Kidney (tissue), 14 donors: ENCODE measurements around the gene ORM2. TPM values are rescaled to one million over a fixed set of nuclear protein-coding genes. Genes with fewer than 3 reads are reported as not detected.
"Not testable (repeated sequence)": the region's sequence is repeated elsewhere in the genome, so short reads cannot be mapped to it uniquely, and the experiment has no call there.

Source experiments
- DNase-seq, 5 donors: peaks; one replicate each; pipeline ENCODE4 v3.0.0-alpha.2; 2013 to 2020
- FAIRE-seq: peaks from 2 replicates; lab custom pipeline; 2012; peaks lifted over from hg19 to GRCh38; lab: Jason Lieb, UNC
- H3K27ac ChIP-seq, 2 donors: one replicate each; pipeline ENCODE4 v1.7.0; 2013; ENCODE audit warnings: low read depth in 2 of 2, low read length in 2 of 2, inconsistent platforms in 1 of 2
- H3K27me3 ChIP-seq: one replicate; pipeline ENCODE4 v1.7.1; 2013; ENCODE audit warnings: low read length, inconsistent platforms; ENCODE audit not compliant: control insufficient read depth, insufficient read depth
- H3K36me3 ChIP-seq, 3 donors: one replicate each; pipeline versions ENCODE4 v1.7.0 to v1.7.1; 2013; ENCODE audit warnings: low read length in 3 of 3, control low read depth in 1 of 3, inconsistent platforms in 1 of 3; ENCODE audit not compliant: insufficient read depth in 3 of 3, control insufficient read depth in 2 of 3
- H3K4me1 ChIP-seq, 3 donors: one replicate each; pipeline versions ENCODE4 v1.7.0 to v1.7.1; 2013; ENCODE audit warnings: low read length in 3 of 3, inconsistent platforms in 1 of 3, low read depth in 1 of 3; ENCODE audit not compliant: control insufficient read depth in 2 of 3, insufficient read depth in 2 of 3
- H3K4me3 ChIP-seq, 3 donors: one replicate each; pipeline versions ENCODE4 v1.7.0 to v1.8.1; 2013; ENCODE audit warnings: low read length in 3 of 3, control low read depth in 1 of 3, inconsistent platforms in 1 of 3
- H3K9ac ChIP-seq, 3 donors: one replicate each; pipeline versions ENCODE4 v1.7.0 to v1.7.1; 2013; ENCODE audit warnings: low read length in 3 of 3, control low read depth in 1 of 3, inconsistent platforms in 1 of 3
- H3K9me3 ChIP-seq, 3 donors: one replicate each; pipeline versions ENCODE4 v1.7.0 to v1.7.1; 2013; ENCODE audit warnings: low read length in 3 of 3, control low read depth in 1 of 3, inconsistent platforms in 1 of 3; ENCODE audit not compliant: control insufficient read depth in 2 of 3, insufficient read depth in 1 of 3
- intact Hi-C: fragments of 100-400 bp; cut with DNase I; formaldehyde crosslinking; loops from one replicate; pipeline ENCODE4 v1.11.1; 2022
- polyA plus RNA-seq: library from polyadenylated mRNA; stranded (reverse); fragments of 350-450 nt; fragmentation: Illumina TruSeq; extraction: RNeasy Lipid Tissue Mini Kit (QIAGEN cat#74804); gene quantifications from one replicate; pipeline ENCODE4 v1.2.3, GENCODE V29; 2014; ENCODE audit warnings: low read depth, low replicate concordance; ENCODE audit not compliant: insufficient read depth
- total RNA-seq: library from RNA; stranded (reverse); fragmentation: NEBNext Ultra II Directional; extraction: Animal tissue kit (Norgen Biotek cat#: 25700); gene quantifications from one replicate; pipeline ENCODE4 v1.2.1, GENCODE V29; 2021
- TF ChIP-seq, protein P1 (sequence below): IDR thresholded peaks from 3 replicates; pipeline ENCODE4 v1.5.1; 2012; ENCODE audit warnings: mild to moderate bottlenecking, moderate library complexity, borderline replicate concordance; ENCODE audit not compliant: insufficient read depth; ENCODE audit errors: extremely low read depth
- donor health status: control.
- donor health status: control.
- donor health status: control.
- donor health status: control.
- donor health status: control.
- donor health status: DM: yes; HTN: yes; CAD: no.
- donor health status: Normal renal cell carcinoma (clear cell type).

ORM2 gene
- total and polyA plus RNA-seq, 2 donors from 2014 or later: not detected

DNA sequence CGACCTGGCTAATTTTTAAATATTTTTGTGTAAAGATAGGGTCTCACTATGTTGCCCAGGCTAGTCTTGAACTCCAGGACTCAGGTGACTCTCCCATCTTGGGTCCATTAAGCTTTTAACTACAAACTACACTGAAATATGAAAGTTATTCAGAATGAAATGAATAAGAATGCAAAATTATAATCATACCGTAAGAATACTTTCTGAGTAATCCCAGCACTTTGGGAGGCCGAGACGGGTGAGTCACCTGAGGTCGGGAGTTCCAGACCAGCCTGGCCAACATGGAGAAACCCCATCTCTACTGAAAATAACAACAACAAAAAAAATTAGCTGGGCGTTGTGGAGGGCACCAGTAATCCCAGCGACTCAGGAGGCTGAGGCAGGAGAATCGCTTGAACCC lies 7.9 kb upstream of the ORM2 start:
- H3K9ac ChIP-seq: no peak overlapping the region
- no peaks in the 10 kb centered on the region for H3K36me3 ChIP-seq
- intact Hi-C loops: no loop called here
- no peaks in the 10 kb centered on the region for H3K4me1 ChIP-seq
- H3K9me3 ChIP-seq: no peaks in the 10 kb centered on the region
- FAIRE-seq: no peak
- TF ChIP-seq, protein P1, sequence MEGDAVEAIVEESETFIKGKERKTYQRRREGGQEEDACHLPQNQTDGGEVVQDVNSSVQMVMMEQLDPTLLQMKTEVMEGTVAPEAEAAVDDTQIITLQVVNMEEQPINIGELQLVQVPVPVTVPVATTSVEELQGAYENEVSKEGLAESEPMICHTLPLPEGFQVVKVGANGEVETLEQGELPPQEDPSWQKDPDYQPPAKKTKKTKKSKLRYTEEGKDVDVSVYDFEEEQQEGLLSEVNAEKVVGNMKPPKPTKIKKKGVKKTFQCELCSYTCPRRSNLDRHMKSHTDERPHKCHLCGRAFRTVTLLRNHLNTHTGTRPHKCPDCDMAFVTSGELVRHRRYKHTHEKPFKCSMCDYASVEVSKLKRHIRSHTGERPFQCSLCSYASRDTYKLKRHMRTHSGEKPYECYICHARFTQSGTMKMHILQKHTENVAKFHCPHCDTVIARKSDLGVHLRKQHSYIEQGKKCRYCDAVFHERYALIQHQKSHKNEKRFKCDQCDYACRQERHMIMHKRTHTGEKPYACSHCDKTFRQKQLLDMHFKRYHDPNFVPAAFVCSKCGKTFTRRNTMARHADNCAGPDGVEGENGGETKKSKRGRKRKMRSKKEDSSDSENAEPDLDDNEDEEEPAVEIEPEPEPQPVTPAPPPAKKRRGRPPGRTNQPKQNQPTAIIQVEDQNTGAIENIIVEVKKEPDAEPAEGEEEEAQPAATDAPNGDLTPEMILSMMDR: no peak
- no peak overlapping the region for H3K27ac ChIP-seq
- H3K27me3 ChIP-seq: no peaks in the 10 kb centered on the region
- no peak overlapping the region for H3K4me3 ChIP-seq
- peak in 1 of 5 donors; percentile 3 for DNase-seq

DNA sequence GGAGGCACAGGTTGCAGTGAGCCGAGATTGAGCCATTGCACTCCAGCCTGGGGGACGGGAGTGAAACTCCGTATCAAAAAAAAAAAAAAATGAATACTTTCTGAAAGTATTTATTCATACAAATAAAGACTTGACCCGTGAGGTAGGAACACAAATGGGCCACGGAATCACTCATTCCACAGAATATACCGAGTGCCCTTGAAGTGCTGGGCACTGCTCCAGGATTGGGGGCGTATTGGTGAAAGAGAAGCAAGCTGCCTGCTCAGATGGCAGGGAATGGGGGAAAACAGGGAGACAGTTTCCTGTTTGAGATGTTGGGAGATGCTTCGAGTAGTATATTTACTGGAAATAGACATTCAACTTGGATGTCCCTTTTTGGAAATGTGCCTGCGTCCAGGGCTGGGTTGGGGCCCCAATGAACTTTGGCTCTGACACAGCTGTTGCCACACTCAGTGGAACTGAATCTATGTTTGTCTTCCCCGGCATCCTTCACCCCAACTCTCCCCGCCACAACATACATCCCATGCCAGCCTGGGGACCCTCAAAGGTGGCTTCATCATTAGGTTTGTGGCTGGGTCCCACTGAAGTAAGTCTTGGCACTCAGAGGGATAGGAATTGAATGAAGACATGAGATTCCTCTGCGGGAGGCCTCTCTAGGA lies 7.4 kb upstream of the ORM2 start:
- intact Hi-C loops, H3K4me1 ChIP-seq, H3K27ac ChIP-seq, H3K9me3 ChIP-seq, H3K4me3 ChIP-seq, H3K36me3 ChIP-seq, H3K27me3 ChIP-seq, H3K9ac ChIP-seq, FAIRE-seq: not testable (repeated sequence)
- peak in 1 of 5 donors; percentile 12 for DNase-seq

DNA sequence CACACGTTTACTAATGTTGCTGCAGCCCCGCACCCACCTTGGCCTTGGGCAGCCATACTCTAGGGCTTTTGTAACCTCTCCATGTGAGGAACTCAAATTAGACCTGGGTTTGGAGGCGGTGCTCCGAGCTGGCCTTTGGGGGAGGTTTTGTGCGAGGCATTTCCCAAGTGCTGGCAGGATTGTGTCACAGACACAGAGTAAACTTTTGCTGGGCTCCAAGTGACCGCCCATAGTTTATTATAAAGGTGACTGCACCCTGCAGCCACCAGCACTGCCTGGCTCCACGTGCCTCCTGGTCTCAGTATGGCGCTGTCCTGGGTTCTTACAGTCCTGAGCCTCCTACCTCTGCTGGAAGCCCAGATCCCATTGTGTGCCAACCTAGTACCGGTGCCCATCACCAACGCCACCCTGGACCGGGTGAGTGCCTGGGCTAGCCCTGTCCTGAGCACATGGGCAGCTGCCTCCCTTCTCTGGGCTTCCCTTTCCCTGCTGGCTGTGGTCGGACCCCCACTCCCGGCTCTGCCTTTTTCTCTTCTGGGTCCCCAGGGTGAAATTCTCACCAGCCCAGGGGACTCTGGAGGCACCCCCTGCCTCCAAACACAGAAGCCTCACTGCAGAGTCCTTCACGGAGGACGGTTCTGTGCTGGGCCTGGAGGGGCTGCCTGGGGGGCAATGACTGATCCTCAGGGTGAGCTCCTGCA lies 6.7 kb upstream of the ORM2 start, which contains the start of gene ORM1:
Gene ORM1, plus strand, starts transcription at position 268 of the 701 bp plus-strand sequence. Its CDS starts 36 bp downstream, at position 304.
- DNase-seq, FAIRE-seq, H3K27me3 ChIP-seq, intact Hi-C loops, H3K36me3 ChIP-seq, H3K4me3 ChIP-seq, H3K27ac ChIP-seq, H3K9ac ChIP-seq, H3K9me3 ChIP-seq, H3K4me1 ChIP-seq: not testable (repeated sequence)

DNA sequence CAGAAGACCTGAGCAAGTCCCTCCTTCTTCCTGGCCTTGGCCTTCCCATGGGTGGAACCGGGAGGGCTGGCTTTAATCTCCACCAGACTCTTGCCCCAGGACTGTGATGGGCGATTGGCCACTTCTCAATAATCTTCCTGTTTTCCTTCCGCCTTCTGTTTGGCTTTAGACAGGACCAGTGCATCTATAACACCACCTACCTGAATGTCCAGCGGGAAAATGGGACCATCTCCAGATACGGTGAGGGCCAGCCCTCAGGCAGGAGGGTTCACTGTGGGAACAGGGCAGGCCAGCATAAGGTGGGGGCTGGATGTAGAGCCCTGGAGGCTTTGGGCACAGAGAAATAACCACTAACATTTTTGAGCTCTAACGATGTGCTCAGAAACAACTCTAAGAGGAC lies 5.8 kb upstream of the ORM2 start:
- H3K9ac ChIP-seq, intact Hi-C loops, H3K27me3 ChIP-seq, H3K4me3 ChIP-seq, H3K4me1 ChIP-seq, H3K9me3 ChIP-seq, H3K27ac ChIP-seq, FAIRE-seq, H3K36me3 ChIP-seq: not testable (repeated sequence)
- DNase-seq: peak in 1 of 5 donors; percentile 4

DNA sequence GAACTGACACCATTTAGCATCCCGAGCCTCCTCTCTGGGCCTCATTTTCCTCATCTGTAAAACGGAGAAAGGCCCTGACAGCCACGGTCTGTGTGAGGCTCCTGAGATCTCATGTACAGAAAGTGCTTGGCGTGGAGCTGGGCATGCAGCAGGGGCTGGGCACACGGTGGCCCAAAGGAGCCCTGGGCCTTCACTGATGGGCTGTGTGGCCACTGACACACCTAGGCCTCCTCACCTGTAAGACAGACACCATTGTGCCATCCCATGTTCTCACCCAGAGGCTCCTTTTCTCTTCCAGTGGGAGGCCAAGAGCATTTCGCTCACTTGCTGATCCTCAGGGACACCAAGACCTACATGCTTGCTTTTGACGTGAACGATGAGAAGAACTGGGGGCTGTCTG lies 5.2 kb upstream of the ORM2 start:
- peak in 1 of 5 donors; percentile 19 for DNase-seq
- Histone ChIP-seq H3K27me3 (no peaks in the 10 kb centered on the region), H3K27ac (no peak overlapping the region), H3K9ac (no peak overlapping the region), H3K4me1 (no peaks in the 10 kb centered on the region), H3K4me3 (no peak overlapping the region), H3K36me3 (no peaks in the 10 kb centered on the region), H3K9me3 (no peaks in the 10 kb centered on the region)
- intact Hi-C loops: no loop called here
- TF ChIP-seq, protein P1: no peak
- no peak for FAIRE-seq

DNA sequence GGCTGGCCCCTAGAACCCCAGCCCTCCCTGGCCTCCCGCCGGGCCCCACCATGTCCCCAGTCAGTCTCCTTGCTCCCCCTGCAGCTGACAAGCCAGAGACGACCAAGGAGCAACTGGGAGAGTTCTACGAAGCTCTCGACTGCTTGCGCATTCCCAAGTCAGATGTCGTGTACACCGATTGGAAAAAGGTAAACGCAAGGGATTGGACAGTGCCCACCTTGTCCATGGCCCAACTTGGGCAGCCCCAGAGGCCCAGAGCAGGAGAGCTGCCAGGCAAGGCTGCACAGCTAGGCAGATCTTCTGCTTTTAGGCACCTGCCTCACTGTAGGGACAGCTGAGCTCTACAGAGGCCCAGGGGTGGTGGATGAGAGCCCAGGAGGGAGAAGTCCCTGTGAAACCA lies 4.7 kb upstream of the ORM2 start:
- H3K27ac ChIP-seq, FAIRE-seq, H3K4me3 ChIP-seq, H3K27me3 ChIP-seq, H3K9ac ChIP-seq, H3K9me3 ChIP-seq, H3K36me3 ChIP-seq, H3K4me1 ChIP-seq, intact Hi-C loops: not testable (repeated sequence)
- DNase-seq: peak in 1 of 5 donors; percentile 19
